SK-N-SH treated with all-trans-retinoic acid at 6 μM for 48 hours (cell line): ENCODE measurements around the gene CD38.
"Not testable (repeated sequence)": the region's sequence is repeated elsewhere in the genome, so short reads cannot be mapped to it uniquely, and the experiment has no call there.

Source experiments
- ATAC-seq: fragments of 200-7000 bp; cut with Tn5 transposase; 3 replicates; pipeline ENCODE4 v1.9.1; 2020; ENCODE audit warnings: mild to moderate bottlenecking, moderate library complexity
- ARNTL ChIP-seq: fragments of 450-650 bp; formaldehyde crosslinking; IDR thresholded peaks from 2 replicates; pipeline ENCODE4 v1.5.0; 2020; ENCODE audit warnings: low read depth, mild to moderate bottlenecking, moderate library complexity, borderline replicate concordance
- CSDC2 ChIP-seq: fragments of 250-450 bp; sonication (Bioruptor Pico); IDR thresholded peaks from 2 replicates; pipeline ENCODE4 v1.5.0; 2020; ENCODE audit warnings: mild to moderate bottlenecking, moderate library complexity
- CSRNP3 ChIP-seq: fragments of 250-450 bp; sonication (Bioruptor Pico); IDR thresholded peaks from 2 replicates; pipeline ENCODE4 v1.5.1; 2021; ENCODE audit warnings: mild to moderate bottlenecking, moderate library complexity
- ESRRG ChIP-seq: fragments of 250-450 bp; sonication (Bioruptor Pico); IDR thresholded peaks from 2 replicates; pipeline ENCODE4 v1.6.1; 2021; ENCODE audit warnings: mild to moderate bottlenecking
- GLIS3 ChIP-seq: fragments of 250-450 bp; sonication (Bioruptor Pico); IDR thresholded peaks from 2 replicates; pipeline ENCODE4 v1.5.0; 2020; ENCODE audit warnings: mild to moderate bottlenecking, moderate library complexity
- ISL1 ChIP-seq: fragments of 250-450 bp; sonication (Bioruptor Pico); IDR thresholded peaks from 2 replicates; pipeline ENCODE4 v2.1.2; 2022; ENCODE audit warnings: mild to moderate bottlenecking, moderate library complexity
- OSR1 ChIP-seq: fragments of 250-450 bp; sonication (Bioruptor Pico); IDR thresholded peaks from 2 replicates; pipeline ENCODE4 v1.8.0; 2022; ENCODE audit warnings: moderate library complexity, mild to moderate bottlenecking, inconsistent platforms
- PPARA ChIP-seq: fragments of 250-450 bp; sonication (Bioruptor Pico); IDR thresholded peaks from 2 replicates; pipeline ENCODE4 v1.5.0; 2020; ENCODE audit warnings: mild to moderate bottlenecking, borderline replicate concordance
- RARB ChIP-seq: fragments of 250-450 bp; sonication (Bioruptor Pico); IDR thresholded peaks from 2 replicates; pipeline ENCODE4 v1.8.0; 2021; ENCODE audit warnings: mild to moderate bottlenecking, moderate library complexity
- SNAI2 ChIP-seq: fragments of 250-450 bp; sonication (Bioruptor Pico); IDR thresholded peaks from 2 replicates; pipeline ENCODE4 v1.5.0; 2020; ENCODE audit warnings: mild to moderate bottlenecking, moderate library complexity
- TCF4 ChIP-seq: fragments of 250-450 bp; sonication (Bioruptor Pico); IDR thresholded peaks from 2 replicates; pipeline ENCODE4 v1.8.0; 2021; ENCODE audit warnings: mild to moderate bottlenecking, moderate library complexity, borderline replicate concordance
- TOX ChIP-seq: fragments of 250-450 bp; sonication (Bioruptor Pico); IDR thresholded peaks from 2 replicates; pipeline ENCODE4 v1.8.0; 2021; ENCODE audit warnings: mild to moderate bottlenecking, moderate library complexity, borderline replicate concordance
- TSHZ2 ChIP-seq: fragments of 250-450 bp; sonication (Bioruptor Pico); IDR thresholded peaks from 2 replicates; pipeline ENCODE4 v1.5.0; 2020; ENCODE audit warnings: mild to moderate bottlenecking, moderate library complexity
- ZNF565 ChIP-seq: fragments of 450-650 bp; formaldehyde crosslinking; conservative IDR thresholded peaks from 2 replicates; pipeline ENCODE4 v1.5.0; 2020; ENCODE audit warnings: low read depth, mild to moderate bottlenecking, moderate library complexity
- ZNF70 ChIP-seq: fragments of 450-650 bp; formaldehyde crosslinking; IDR thresholded peaks from 2 replicates; pipeline ENCODE4 v1.5.0; 2020; ENCODE audit warnings: mild to moderate bottlenecking, moderate library complexity
- ZNF8 ChIP-seq: fragments of 450-650 bp; formaldehyde crosslinking; IDR thresholded peaks from 2 replicates; pipeline ENCODE4 v1.5.0; 2020; ENCODE audit warnings: mild to moderate bottlenecking, moderate library complexity
- TF ChIP-seq, protein P1 (sequence below): fragments of 250-450 bp; sonication (Bioruptor Pico); IDR thresholded peaks from 2 replicates; pipeline ENCODE4 v1.8.0; 2021; ENCODE audit warnings: low read depth, mild to moderate bottlenecking, moderate library complexity, borderline replicate concordance
- TF ChIP-seq, protein P2 (sequence below): fragments of 250-450 bp; sonication (Bioruptor Pico); IDR thresholded peaks from 2 replicates; pipeline ENCODE4 v1.8.0; 2020; ENCODE audit warnings: mild to moderate bottlenecking, moderate library complexity, borderline replicate concordance

The CD38 gene

DNA sequence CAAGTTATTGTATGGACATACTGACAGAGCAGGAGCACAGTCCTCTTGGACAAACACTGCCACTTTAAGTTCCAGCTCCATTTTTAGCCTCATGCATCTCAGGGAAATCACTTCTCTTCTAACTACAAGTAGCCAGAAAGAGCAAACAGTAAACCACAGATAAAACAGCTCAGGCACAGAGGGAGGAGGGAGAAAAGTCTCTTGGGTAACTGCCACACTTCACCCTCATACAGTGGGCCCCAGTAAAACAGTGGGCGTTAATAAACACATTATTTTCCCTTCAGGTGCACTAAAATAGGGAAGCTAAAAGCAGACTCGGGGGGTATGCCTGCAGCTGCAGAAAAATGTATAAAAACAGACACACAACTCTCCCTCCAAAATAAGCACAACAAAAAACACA lies 21.6 kb downstream of the CD38 start:
- ATAC-seq, result no peak
- TF ChIP-seq CSDC2 (no peak), RARB (no peak)

DNA sequence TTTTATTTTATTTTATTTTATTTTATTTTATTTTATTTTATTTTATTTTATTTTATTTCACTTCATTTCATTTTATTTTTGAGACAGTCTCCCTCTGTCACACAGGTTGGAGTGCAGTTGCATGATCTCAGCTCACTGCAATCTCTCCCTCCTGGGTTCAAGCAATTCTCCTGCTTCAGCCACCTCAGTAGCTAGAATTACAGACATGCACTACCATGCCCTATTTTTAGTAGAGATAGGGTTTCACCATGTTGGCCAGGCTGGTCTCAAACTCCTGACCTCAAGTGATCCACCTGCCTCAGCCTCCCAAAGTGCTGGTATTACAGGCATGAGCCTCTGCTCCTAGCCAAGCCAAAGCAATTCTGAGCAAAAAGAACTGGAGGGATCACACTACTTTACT lies 24.4 kb downstream of the CD38 start:
- not testable (repeated sequence) for ATAC-seq

- TF ChIP-seq CSRNP3 (CRISPR knock-in tag) (no peak), ZNF565 (CRISPR knock-in tag) (no peak), RARB (no peak), TOX (no peak), PPARA (CRISPR knock-in tag) (no peak), ISL1 (no peak), ZNF8 (CRISPR knock-in tag) (no peak)
- TF ChIP-seq, all 23 proteins: peak for 0
- ATAC-seq, result peak; percentile 93
These were observed 27.7 kb downstream of the CD38 start for GRCh38 chr4:15805583-15806517.

- no peak for ATAC-seq
- TF ChIP-seq TOX, result no peak
- TF ChIP-seq GLIS3 (CRISPR knock-in tag), result no peak
- TF ChIP-seq ZNF8 (CRISPR knock-in tag), result no peak
- TF ChIP-seq CSRNP3 (CRISPR knock-in tag), result no peak
- no peak for TF ChIP-seq ZNF70 (CRISPR knock-in tag)
- TF ChIP-seq, protein P1, sequence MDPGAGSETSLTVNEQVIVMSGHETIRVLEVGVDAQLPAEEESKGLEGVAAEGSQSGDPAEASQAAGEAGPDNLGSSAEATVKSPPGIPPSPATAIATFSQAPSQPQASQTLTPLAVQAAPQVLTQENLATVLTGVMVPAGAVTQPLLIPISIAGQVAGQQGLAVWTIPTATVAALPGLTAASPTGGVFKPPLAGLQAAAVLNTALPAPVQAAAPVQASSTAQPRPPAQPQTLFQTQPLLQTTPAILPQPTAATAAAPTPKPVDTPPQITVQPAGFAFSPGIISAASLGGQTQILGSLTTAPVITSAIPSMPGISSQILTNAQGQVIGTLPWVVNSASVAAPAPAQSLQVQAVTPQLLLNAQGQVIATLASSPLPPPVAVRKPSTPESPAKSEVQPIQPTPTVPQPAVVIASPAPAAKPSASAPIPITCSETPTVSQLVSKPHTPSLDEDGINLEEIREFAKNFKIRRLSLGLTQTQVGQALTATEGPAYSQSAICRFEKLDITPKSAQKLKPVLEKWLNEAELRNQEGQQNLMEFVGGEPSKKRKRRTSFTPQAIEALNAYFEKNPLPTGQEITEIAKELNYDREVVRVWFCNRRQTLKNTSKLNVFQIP, result no peak
- TF ChIP-seq OSR1, result no peak
- TF ChIP-seq ISL1, result no peak
- no peak for TF ChIP-seq CSDC2
- TF ChIP-seq SNAI2 (CRISPR knock-in tag), result no peak
- TF ChIP-seq TCF4, result no peak
- no peak for TF ChIP-seq ARNTL (CRISPR knock-in tag)
- no peak for TF ChIP-seq RARB
- TF ChIP-seq ESRRG, result no peak
These were observed 30.9 kb downstream of the CD38 start for GRCh38 chr4:15809058-15809457.

DNA sequence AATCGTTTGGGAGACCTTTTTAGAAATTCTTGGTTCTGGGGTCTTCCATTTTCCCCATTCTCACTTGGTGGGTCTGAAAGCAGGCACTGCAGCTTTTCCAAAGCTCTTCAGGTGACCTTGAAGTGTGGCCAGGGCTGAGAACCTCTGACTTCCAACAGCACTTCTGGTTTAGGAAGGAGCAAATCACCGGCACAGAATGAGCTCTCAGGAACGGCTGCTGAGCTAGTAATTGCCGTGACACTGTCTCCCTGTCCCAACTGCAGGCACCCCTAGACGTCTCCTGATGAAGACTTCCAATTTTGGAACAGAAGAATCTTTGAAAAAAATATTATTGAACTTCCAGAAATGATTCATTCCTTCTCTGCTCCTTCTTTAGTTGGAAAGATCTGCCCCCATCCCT lies 31.3 kb downstream of the CD38 start:
- no peak for ATAC-seq
- TF ChIP-seq TSHZ2 (CRISPR knock-in tag) (no peak), OSR1 (no peak)
- TF ChIP-seq, protein P2, sequence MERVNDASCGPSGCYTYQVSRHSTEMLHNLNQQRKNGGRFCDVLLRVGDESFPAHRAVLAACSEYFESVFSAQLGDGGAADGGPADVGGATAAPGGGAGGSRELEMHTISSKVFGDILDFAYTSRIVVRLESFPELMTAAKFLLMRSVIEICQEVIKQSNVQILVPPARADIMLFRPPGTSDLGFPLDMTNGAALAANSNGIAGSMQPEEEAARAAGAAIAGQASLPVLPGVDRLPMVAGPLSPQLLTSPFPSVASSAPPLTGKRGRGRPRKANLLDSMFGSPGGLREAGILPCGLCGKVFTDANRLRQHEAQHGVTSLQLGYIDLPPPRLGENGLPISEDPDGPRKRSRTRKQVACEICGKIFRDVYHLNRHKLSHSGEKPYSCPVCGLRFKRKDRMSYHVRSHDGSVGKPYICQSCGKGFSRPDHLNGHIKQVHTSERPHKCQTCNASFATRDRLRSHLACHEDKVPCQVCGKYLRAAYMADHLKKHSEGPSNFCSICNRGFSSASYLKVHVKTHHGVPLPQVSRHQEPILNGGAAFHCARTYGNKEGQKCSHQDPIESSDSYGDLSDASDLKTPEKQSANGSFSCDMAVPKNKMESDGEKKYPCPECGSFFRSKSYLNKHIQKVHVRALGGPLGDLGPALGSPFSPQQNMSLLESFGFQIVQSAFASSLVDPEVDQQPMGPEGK (CRISPR knock-in tag), result no peak
- TF ChIP-seq, all 23 proteins: peak for 0
